HG03045 (cell line): ENCODE measurements around the gene CDK6.
A peak's percentile ranks its signal among the peaks of the same experiment; 100 is the strongest.

ENCODE experiments used
- ATAC-seq: cut with Tn5 transposase; IDR thresholded peaks from one replicate; pipeline ENCODE4 v1.9.1; 2021; ENCODE audit warnings: mild to moderate bottlenecking, moderate library complexity; ENCODE audit not compliant: unreplicated experiment

The CDK6 gene

GRCh38 chr7:92631067-92631849 lies 205.1 kb downstream of the CDK6 start:
- peak; percentile 72 for ATAC-seq

GRCh38 chr7:92629779-92630178 lies 206.6 kb downstream of the CDK6 start:
- ATAC-seq, result no peak

- ATAC-seq, result no peak
Measured at GRCh38 chr7:92627956-92628355, 208.4 kb downstream of the CDK6 start.

GRCh38 chr7:92626281-92626809 lies 210.0 kb downstream of the CDK6 start:
- ATAC-seq, result no peak

GRCh38 chr7:92625617-92626016 lies 210.8 kb downstream of the CDK6 start:
- no peak for ATAC-seq

- ATAC-seq, result no peak
Measured at GRCh38 chr7:92624298-92624996, 211.9 kb downstream of the CDK6 start.

- no peak for ATAC-seq
Measured at GRCh38 chr7:92623544-92623943, 212.8 kb downstream of the CDK6 start.

- ATAC-seq, result no peak
Measured at GRCh38 chr7:92622685-92623084, 213.7 kb downstream of the CDK6 start.

- ATAC-seq, result no peak
Measured at GRCh38 chr7:92622030-92622429, 214.3 kb downstream of the CDK6 start.

- ATAC-seq, result peak; percentile 40
Measured at GRCh38 chr7:92621561-92622023, 214.8 kb downstream of the CDK6 start.

GRCh38 chr7:92621026-92621540 lies 215.3 kb downstream of the CDK6 start:
- ATAC-seq, result peak; percentile 68

- no peak for ATAC-seq
Measured at GRCh38 chr7:92615861-92616260, 220.5 kb downstream of the CDK6 start.

- no peak for ATAC-seq
Measured at GRCh38 chr7:92614660-92615174, 221.7 kb downstream of the CDK6 start.

- ATAC-seq, result no peak
Measured at GRCh38 chr7:92613720-92614119, 222.7 kb downstream of the CDK6 start.

- no peak for ATAC-seq
Measured at GRCh38 chr7:92613214-92613613, 223.2 kb downstream of the CDK6 start.

GRCh38 chr7:92612501-92612900 lies 223.9 kb downstream of the CDK6 start:
- no peak for ATAC-seq

GRCh38 chr7:92611735-92612134 lies 224.6 kb downstream of the CDK6 start:
- no peak for ATAC-seq

- ATAC-seq, result no peak
Measured at GRCh38 chr7:92609921-92610518, 226.4 kb downstream of the CDK6 start.

GRCh38 chr7:92608380-92609322 lies 227.7 kb downstream of the CDK6 start:
- ATAC-seq, result no peak

- no peak for ATAC-seq
Measured at GRCh38 chr7:92606985-92607384, 229.4 kb downstream of the CDK6 start.
